GM19467 (cell line): Measurements from ENCODE around the gene LSM14A.
"Not testable (repeated sequence)": the region's sequence is repeated elsewhere in the genome, so short reads cannot be mapped to it uniquely, and the experiment has no call there.

Experiments used
- ATAC-seq: cut with Tn5 transposase; IDR thresholded peaks from one replicate; pipeline ENCODE4 v1.9.1; 2021; ENCODE audit warnings: mild to moderate bottlenecking, moderate library complexity; ENCODE audit not compliant: unreplicated experiment

The LSM14A gene

DNA sequence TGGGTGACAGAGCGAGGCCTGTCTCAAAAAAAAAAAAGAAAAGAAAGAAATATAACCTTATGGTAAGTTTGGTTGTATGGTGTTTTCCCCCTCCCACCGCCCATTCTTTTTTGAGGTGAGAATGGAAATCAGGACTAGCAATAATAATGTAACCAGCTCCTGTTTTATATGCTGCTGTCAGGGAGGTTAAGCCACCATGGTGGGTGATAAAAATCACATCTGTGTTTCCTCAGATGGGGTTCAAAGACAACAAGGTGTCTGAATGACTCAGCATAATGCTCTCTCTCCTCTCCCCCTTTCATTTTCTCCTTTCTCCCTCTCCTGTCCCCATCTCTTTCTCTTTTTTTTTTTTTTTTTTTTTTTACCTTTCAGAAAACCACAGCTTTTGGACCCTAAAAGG lies 53.7 kb downstream of the LSM14A start:
- no peak for ATAC-seq

DNA sequence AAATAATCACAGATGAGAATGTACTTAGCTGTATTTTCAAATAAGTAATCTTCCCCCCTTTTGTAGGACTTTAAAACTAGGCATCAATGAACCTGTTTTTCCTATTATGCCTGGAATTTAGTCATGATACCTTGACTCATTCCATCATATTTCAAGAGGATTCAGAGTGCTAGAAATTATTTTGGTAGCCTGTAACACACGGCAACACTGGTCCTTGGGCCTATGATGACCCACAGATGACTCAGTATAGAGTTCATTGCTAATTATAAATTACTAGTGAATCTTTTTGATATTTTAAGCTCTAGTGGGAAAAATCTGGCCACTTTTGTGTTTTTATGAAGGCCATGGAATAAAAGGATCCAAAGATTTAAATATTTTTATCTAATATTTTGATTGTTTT lies 56.0 kb downstream of the LSM14A start:
- no peak for ATAC-seq

DNA sequence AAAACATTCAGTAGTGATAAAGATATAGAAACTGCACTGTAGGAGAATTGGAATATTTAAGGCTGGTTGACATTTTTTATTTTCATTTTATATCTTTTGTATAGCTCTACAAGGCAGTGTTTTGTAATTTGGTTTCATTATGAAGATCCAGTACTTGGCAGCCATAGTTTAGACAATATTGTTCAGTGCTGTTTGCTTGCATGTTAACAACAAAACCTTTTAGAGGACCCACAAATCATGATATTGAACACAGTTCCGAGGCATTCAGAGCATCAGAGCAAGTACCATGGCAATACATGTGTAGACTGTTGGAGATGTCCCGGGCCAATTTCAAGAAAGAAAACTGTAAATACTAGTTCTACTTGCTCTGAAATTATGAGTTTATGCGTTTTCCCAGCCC lies 56.5 kb downstream of the LSM14A start:
- ATAC-seq = no peak

DNA sequence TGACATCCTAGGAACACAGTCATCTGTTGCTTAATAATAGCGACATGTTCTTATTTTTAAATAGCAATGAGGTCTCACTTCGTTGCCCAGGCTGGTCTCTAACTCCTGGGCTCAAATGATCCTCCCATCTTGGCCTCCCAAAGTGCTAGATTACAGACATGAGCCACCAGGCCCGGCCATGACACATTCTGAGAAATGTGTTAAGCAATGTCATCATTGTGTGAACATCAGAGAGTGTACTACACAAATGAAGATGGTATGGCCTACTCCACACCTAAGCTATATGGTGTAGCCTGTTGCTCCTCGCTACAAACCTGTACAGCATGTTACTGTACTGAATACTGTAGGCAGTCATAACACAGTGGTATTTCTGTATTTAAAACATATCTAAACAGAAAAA lies 57.4 kb downstream of the LSM14A start:
- ATAC-seq = no peak

DNA sequence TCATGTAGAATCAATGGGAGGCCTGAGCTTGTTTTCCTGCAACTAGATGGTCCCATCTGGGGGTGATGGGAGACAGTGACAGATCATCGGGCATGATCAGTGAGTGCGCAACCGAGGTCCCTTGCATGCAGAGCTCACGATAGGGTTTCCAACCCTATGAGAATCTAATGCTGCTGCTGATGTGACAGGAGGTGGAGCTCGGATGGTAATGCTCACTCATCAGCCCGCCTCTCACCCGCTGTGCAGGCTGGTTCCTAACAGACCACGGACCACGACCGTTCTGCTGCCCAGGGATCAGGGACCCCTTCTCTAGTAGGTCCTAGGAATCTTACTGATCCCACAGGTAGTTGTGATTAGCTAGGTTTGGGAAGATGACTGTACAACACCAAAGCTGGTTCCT lies 58.5 kb downstream of the LSM14A start:
- no peak for ATAC-seq

DNA sequence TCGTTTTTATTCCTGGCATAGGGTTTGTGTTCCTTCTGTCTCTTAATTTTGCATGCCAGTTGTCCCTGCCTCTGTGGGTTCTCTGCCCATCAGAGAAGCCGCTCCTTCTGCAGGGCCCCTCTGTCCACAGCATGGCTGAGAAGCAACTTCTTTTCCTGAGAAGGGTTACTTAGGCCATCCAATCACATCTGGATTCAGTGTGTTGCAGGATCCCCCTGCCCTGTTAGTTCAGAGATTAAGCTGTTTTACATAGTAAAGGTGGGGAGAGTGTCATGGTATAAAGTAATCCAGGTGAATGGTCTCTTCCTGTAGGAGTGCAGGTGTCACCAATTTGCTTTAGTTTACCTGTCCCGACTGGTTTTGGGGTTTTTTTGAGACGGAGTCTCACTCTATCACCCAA lies 59.1 kb downstream of the LSM14A start:
- ATAC-seq = no peak

DNA sequence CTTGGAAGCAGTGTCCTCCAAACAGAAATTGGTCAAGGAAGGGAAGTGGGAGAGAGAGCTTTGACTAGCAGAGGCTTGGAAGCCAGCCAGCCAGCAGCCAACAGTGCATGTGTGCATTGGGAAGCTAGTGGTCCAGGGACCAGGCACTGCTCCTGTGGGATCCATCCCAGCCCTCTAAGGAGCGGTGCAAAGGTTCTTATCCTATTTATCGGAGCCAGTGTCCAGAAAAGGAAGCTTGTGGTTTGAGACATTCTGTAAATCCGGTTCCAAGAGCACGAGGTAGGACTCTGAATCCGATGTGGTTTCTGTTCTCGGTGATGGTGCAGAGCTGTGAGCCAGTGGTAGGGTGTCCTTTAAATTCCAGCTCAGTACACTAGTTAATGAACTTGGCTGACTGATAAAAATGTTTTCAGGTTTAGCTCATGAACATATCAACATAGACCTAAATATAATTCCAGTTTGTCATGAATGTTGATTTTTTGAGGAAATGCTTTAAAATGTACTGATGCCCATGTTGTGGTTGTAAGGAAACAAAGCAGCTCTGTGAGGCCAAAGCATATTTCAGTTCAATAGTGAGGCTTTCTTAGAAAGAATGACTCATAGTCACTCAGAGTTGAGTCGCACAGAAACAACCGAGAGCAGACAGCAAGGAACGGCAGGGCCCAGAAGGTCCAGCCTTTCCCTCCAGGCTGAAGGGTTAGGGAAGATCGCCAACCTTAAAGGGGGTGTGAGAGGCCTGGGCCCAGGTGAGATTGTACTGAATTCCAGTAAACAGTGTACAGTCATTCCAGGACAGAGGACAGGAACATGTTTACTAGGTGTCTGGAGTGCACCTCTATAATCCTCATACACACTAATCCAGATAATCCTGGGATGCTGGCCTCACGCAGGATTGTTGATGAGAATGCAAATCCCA lies 60.5 kb downstream of the LSM14A start:
- ATAC-seq = no peak

DNA sequence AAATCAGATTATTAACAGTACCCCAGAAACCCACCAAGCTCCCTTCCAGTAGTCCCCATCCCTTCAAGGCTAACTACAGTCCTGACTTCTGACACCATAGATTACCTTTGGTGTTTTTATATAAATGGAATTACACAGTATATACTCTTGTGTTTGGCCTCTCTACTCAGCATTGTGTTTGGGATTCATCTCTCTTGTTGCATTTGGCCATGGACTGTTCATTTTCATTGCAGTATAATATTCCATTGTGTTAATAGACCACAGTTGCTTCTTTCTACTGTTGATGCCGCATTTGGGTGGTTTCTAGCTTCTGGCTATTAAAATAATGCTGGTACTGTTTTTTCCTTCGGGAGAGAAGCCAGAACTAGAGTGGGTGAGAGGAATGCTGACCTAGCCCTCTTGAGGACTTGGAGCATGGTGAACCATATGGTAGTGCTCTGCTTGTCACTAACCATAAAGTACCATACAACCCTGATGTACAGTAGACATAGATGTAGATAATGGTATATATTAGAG lies 63.2 kb downstream of the LSM14A start:
- ATAC-seq = no peak

DNA sequence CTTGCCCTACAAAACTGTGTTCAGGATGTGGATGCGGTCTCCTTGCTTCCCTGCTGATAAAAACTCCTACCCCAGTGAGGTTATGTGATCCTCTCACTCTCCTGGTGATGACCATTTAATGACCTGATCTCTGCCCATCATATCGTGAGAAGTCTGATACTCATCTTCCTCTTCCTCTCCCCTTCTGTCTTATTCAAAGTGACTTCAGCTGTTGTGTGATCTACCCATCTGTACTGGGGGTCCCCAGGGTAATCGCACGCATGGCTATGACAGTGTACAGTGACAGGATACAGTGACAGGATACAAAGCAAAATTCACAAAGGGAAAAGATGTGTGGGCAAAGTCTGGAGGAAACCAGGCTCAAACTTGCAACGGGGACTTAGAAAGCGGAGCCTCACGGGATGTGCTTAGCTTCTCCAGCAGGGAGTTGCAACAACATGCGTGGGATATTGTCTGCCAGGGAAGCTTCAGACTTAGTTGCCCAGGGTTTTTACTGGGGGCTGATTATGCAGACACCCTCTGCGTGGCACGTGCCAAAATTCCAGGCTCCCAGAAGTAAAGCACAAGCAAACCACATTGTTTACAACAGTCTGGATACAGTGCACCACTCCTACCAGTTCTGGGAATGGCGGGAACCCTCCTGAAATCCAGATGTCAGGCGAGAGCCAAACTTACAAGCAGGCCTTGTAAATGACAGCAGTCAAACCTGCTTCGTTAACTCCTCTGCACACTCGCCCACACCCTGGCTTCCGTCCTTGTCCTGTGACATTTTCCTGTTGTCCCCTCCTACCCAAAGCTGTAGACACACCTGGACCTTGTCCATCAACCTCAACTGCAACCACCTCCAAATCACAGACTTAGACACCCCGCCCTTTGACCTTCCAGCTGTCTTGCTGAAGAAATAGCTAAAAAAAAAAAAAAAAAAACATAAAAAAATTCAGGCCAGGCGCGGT lies 64.0 kb downstream of the LSM14A start:
- ATAC-seq = no peak

DNA sequence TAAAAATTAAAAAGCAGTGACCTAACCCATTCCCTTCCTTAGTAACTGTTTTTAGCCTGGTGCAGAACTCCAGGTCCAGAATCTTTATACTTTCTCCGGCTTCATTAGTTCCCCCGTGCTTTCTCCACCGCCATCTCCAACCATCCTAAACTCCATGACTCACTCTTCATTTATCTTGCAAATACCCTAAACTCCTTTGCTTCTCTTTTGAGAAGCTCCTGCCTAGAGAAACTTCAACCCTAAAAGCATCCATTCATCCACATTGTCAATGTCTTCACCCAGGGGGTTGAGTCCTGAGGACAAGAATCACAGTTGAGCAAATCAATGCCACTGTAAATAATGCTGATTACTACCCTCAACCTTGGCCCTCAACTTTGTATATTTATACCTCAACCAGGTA lies 65.0 kb downstream of the LSM14A start:
- no peak for ATAC-seq

DNA sequence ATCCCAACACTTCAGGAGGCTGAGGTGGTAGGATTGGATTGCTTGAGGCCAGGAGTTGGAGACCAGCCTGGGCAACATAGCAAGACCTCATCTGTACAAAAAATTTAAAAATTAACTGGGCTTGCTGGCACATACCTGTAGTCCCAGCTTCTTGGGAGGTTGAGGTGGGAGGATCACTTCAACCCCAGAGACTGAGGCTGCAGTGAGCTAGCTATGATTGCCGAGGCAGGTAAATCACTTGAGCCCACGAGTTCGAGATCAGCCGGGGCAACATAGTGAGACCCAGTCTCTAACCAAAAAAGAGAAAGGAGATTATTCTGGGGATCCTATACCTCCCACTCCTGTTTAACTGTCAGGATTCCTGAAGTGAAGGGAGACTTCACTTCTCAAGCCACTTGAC lies 65.6 kb downstream of the LSM14A start:
- ATAC-seq = no peak

DNA sequence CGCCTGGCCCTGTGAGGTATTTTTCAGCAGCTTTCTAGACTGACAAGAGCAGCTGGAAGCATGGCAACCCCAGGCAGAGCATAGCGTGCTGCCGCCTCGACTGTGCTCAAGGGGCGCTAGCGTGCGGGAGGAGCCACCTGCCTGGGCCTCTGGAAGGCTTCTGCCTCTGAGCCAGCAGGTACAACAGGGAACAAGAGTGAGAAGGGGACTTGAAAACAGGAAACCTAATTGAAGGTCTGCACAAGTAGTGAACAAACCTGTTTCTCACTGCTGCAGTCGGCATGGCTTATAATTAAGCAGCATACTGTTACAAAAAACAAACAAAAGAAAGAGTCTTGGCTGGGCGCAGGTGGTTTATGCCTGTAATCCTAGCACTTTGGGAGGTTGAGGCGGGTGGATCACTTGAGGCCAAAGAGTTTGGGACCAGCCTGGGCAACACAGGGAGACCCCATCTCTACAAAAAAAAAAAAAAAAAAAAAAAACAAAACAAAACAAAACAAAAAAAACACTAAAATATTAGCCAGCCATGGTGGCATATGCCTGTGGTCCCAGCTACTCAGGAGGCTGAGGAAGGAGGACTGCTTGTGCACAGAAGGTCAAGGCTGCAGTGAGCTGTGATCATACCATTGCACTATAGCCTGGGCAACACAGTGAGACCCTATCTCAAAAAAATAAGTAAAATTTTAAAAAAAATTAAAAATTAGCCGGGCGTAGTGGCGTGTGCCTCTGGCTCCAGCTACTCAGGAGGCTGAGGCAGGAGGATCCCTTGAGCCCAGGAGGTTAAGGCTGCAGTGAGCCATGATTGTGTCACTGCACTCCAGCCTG lies 69.4 kb downstream of the LSM14A start:
- no peak for ATAC-seq

DNA sequence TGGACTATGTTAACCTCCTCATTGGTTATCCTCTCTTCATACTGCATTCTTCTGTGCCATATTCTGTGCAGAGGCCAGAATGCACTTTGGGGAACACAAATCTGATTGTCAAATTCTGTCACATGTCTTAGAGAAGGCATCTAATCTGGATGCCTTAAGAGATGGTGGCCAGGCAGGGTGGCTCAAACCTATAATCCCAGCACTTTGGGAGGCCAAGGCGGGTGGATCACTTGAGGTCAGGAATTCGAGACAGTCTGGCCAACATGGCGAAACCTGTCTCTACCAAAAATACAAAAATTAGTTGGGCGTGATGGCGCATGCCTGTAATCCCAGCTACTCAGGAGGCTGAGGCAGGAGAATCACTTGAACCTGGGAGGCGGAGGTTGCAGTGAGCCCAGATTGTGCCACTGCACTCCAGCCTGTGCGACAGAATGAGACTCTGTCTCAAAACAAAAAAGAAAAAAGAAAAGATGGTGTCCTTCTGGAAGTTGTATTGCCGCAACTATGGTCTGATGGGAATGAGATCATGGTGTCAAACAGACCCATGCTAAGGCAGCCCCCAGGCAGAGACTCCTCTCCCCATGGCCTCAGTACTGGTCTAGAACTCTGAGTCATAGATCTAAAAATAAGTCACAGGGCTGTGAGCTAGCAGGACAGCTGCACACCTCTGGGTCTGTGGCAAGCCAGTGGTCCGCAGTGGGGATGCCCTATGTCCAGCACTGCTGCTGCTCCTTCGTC lies 71.0 kb downstream of the LSM14A start:
- ATAC-seq = not testable (repeated sequence)

DNA sequence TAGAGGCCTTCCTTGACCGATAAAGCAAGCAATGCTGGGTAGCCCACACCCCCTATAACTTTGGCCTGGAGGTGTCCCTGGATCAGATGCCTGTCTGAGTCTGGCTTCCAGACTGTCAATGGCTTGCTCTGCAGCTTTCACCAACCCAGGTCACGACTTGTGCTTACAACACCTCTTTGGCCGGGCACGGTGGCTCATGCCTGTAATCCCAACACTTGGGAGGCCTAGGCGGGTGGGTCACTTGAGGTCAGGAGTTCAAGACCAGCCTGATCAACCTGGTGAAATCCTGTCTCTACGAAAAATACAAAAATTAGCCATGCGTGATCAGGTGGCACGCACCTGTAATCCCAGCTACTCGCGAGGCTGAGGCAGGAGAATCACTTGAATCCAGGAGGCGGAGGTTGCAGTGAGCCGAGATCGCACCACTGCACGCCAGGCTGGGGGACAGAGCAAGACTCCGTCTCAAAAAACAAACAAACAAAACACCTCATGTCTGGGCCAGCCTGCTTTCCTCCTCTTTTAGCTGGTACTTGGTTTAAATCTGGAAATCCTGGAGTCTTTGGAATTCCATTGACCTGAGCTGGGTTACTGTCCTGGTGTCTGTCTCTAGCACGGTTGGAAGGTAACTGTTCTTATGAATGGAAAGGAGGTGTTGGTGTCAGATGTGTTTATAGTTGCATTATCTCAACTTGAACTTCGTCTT lies 71.7 kb downstream of the LSM14A start:
- no peak for ATAC-seq

DNA sequence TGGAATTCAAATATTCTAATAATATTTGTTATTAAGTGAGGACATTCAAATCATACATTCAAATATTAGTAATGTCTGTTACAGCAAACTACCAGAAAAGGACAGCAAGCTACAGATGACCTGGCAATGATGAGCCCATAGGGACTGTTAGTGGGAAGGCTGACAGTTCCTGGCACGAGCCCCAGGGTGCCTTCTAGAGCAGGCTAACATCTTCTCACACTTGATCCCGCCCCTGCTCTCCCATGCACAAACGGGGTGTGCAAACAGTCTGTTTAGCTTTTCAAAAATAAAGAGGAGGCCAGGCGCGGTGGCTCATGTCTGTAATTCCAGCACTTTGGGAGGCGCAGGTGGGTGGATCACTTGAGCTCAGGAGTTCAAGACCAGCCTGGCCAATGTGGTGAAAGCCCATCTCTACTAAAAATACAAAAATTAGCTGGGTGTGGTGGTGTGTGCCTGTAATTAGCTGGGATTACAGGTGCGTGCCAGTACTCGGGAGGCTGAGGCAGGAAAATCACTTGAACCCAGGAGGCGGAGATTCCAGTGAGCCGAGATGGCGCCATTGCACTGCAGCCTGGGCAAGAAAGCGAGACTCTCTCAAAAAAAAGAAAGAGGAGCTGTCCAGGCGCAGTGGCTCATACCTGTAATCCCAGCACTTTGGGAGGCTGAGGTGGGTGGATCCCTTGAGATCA lies 72.5 kb downstream of the LSM14A start:
- ATAC-seq = no peak

DNA sequence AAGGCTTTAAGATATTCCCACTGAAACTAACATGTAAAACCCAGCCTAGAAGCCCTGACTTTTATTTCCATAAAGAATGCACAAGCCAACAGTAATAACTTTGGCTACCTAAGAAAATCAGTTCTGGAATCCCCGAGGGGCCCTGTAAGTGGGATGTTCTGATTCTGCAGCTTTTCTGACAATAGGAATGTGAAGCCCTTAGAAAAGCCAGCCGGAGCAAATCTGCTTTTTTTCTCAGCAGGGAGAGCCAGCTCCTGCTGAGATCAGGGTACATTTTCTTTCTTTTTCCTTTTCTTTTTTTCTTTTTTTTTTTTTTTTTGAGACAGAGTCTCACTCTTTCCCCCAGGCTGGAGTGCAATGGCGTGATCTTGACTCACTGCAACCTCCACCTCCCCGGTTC lies 74.0 kb downstream of the LSM14A start:
- no peak for ATAC-seq

DNA sequence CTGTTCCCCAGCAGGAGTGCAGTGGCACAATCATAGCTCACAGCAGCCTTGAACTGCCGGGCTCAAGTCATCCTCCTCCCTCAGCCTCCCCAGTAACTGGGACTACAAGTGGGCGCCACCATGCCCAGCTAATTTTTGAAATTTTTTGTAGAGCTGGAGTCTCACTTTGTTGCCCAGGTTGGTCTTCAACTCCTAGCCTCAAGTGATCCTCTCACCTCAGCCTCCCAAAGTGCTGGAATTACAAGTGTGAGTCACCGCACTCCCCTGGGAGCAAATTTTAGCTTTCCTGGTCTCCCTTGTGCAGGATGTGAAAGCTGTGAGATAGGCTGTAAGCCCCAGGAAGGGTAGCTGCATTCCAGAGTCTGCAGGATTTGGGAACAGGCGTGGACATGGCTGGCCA lies 76.6 kb downstream of the LSM14A start:
- ATAC-seq = no peak

DNA sequence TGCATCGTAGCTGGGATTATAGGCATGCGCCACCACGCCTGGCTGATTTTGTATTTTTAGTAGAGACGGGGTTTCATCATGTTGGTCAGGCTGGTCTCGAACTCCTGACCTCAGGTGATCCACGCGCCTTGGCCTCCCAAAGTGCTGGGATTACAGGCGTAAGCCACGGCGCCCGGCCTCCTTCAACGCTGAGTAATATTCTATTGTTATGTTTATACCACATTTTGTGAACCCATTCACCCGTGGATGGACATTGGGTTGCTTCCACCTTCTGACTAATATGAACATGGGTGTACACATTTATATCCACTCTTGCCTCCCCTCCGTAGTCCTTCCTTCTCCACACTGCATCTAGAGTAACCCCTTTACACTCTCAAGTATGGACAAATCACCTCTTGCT lies 80.9 kb downstream of the LSM14A start:
- not testable (repeated sequence) for ATAC-seq

DNA sequence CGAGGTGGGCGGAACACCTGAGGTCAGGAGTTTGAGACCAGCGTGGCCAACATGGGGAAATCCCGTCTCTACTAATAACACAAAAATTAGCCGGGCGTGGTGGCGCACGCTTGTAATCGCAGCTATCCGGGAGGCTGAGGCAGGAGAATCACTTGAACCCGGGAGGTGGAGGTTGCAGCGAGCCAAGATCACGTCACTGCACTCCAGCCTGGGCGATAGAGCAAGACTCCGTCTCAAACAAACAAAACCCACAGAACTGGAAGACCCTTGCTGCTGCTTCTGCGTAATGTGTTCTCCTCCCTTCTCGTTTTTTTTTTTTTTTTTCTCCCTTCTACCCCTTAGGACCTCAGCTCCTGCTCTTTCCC lies 81.4 kb downstream of the LSM14A start:
- ATAC-seq = not testable (repeated sequence)
